Epithelial cell of proximal tubule (primary cell): Measurements from ENCODE around the gene PREPL. TPM values are rescaled to one million over a fixed set of nuclear protein-coding genes. Genes with fewer than 3 reads are reported as not detected.

Experiments used
- DNase-seq: peaks from one replicate; pipeline ENCODE4 v3.0.0-alpha.2; 2011; ENCODE audit warnings: low read depth
- H3K4me3 ChIP-seq: 2 replicates; pipeline ENCODE4 v1.5.1; 2011; ENCODE audit warnings: low read depth, mild to moderate bottlenecking, low read length
- CTCF ChIP-seq: conservative IDR thresholded peaks from 2 replicates; pipeline ENCODE4 v1.5.1; 2012; ENCODE audit warnings: low read depth, mild to moderate bottlenecking, low read length
- total RNA-seq: library from RNA; depleted of rRNA; stranded (reverse); fragments of >200 nt; gene quantifications from 2 replicates; pipeline ENCODE4 v1.2.3, GENCODE V29; 2015

Gene PREPL
- total RNA-seq, 1 donor from 2014 or later, result 15.2 TPM

- no peak overlapping the region for H3K4me3 ChIP-seq
- no peak for DNase-seq
- no peak for TF ChIP-seq CTCF
These were observed 16.2 kb upstream of the PREPL start for GRCh38 chr2:44377486-44377885.

GRCh38 chr2:44372246-44372645 is 11.0 kb upstream of the PREPL start:
- H3K4me3 ChIP-seq, result no peak overlapping the region
- no peak for TF ChIP-seq CTCF
- no peak for DNase-seq

GRCh38 chr2:44371445-44371844 is 10.2 kb upstream of the PREPL start:
- no peak for TF ChIP-seq CTCF
- no peak overlapping the region for H3K4me3 ChIP-seq
- DNase-seq, result no peak

GRCh38 chr2:44369392-44369791 is 8.1 kb upstream of the PREPL start:
- no peak for TF ChIP-seq CTCF
- DNase-seq, result no peak
- H3K4me3 ChIP-seq, result no peak overlapping the region

GRCh38 chr2:44367591-44367990 is 6.3 kb upstream of the PREPL start:
- no peak for DNase-seq
- no peak overlapping the region for H3K4me3 ChIP-seq
- TF ChIP-seq CTCF, result no peak

GRCh38 chr2:44364604-44365003 is 3.3 kb upstream of the PREPL start:
- no peak for TF ChIP-seq CTCF
- DNase-seq, result no peak

GRCh38 chr2:44362207-44363015 is 1.1 kb upstream of the PREPL start:
- no peak for TF ChIP-seq CTCF
- peak overlapping the region; percentile 80 for H3K4me3 ChIP-seq
- DNase-seq, result no peak

More at GRCh38 chr2:44364604-44365003, 3.3 kb upstream of the PREPL start:
- H3K4me3 ChIP-seq, result no peak overlapping the region
